Vagina (tissue), 2 donors: Measurements from ENCODE around the gene ME2.

Experiments
- CTCF ChIP-seq, 3 experiments: fragments of 450-650 bp in 2 of 3; fragments of 200-600 bp in 1 of 3; sonication (generic) in 1 of 3; IDR thresholded peaks; one replicate each; pipeline ENCODE4 v1.5.1; 2017 to 2019; ENCODE audit warnings: antibody characterized with exemption in 3 of 3, mild to moderate bottlenecking in 2 of 3, moderate library complexity in 2 of 3
- POLR2A ChIP-seq, 2 donors: fragments of 450-650 bp; IDR thresholded peaks; one replicate each; pipeline ENCODE4 v1.6.1; 2017; ENCODE audit warnings: antibody characterized with exemption in 2 of 2, mild to moderate bottlenecking in 2 of 2, moderate library complexity in 2 of 2
- POLR2AphosphoS5 ChIP-seq, 2 donors: sonication (generic); formaldehyde crosslinking; IDR thresholded peaks; one replicate each; pipeline ENCODE4 v1.9.0; 2017; ENCODE audit warnings: antibody characterized with exemption in 2 of 2, mild to moderate bottlenecking in 2 of 2, low read depth in 1 of 2; ENCODE audit not compliant: insufficient read depth in 1 of 2

GRCh38 chr18:50895350-50896045 lies 16.6 kb downstream of the ME2 start:
- TF ChIP-seq CTCF (IDR thresholded peaks at IDR 0.05) (no peak), POLR2A (IDR thresholded peaks at IDR 0.05) (no peak), POLR2AphosphoS5 (IDR thresholded peaks at IDR 0.05; ENCODE audit: insufficient read depth in 1 of 2, low read depth in 1 of 2) (no peak)
